Cerebellar cortex (tissue), 1 donor: ENCODE results near the gene DGKE.

Source experiments
- DNase-seq: peaks from one replicate; pipeline ENCODE4 v3.0.0-alpha.2; 2015; ENCODE audit warnings: low spot score

Gene DGKE

GRCh38 chr17:56815711-56816110 lies 18.2 kb upstream of the DGKE start:
- no peak for DNase-seq

DNA sequence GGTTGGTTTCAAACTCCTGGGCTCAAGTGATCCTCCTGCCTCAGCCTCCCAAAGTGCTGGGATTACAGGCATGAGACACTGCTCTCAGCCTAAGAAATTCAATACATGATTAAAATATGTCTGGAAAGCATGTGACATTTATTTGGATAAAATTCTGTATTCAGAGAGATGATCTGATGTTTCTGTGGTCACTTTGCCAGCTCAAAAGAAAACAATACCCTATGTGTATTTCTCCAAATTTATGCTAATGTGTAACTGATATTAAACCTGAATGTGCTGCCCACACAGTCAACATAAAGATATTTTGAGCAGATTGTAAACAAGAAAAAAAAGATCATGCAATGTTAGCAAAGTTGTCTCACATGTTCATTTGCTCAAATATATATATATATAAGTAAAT lies 16.9 kb upstream of the DGKE start:
- DNase-seq = no peak

GRCh38 chr17:56819030-56819429 lies 14.9 kb upstream of the DGKE start:
- DNase-seq = no peak

- peak; percentile 77 for DNase-seq
These were observed 14.4 kb upstream of the DGKE start for GRCh38 chr17:56819431-56820145.

DNA sequence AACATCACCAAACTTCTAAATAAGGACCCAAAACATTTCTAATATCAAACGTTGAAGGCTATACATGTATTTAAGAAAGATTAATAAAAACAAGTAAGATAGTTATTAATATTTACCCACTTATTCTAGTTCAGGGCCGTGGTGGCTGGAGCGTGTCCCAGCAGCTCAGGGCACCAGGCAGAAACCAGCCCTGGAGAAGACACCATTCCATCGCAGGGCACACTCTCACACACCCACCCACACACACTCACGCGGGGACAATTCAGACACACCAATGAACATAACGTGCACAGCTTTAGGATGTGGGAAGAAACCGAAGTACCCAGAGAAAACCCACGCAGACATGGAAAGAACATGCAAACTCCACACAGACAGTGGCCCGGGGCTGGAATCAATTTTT lies 13.7 kb upstream of the DGKE start:
- no peak for DNase-seq

GRCh38 chr17:56821847-56822534 lies 12.0 kb upstream of the DGKE start:
- DNase-seq = no peak

DNA sequence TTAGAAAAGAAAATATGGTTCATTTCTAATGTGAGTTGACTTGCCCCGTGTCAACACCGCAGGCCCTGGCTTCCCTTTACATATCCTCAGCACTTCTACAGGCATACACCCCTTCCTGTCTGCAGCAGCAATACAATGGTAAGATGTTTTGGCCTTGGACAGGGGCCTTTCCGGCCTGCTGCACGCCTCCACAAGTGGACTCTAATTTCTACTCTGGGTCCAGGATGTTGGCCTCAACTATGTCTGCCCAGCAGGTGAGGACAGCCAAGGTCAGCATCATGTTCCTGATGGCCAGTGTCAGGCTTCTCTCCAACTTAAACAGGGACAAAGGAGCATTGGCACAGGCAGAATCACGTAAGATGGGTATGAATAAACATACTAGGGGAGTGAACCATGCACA lies 11.2 kb upstream of the DGKE start:
- DNase-seq = no peak

- DNase-seq = no peak
These were observed 10.1 kb upstream of the DGKE start for GRCh38 chr17:56823848-56824247.

- no peak for DNase-seq
These were observed 9.4 kb upstream of the DGKE start for GRCh38 chr17:56824503-56824902.

DNA sequence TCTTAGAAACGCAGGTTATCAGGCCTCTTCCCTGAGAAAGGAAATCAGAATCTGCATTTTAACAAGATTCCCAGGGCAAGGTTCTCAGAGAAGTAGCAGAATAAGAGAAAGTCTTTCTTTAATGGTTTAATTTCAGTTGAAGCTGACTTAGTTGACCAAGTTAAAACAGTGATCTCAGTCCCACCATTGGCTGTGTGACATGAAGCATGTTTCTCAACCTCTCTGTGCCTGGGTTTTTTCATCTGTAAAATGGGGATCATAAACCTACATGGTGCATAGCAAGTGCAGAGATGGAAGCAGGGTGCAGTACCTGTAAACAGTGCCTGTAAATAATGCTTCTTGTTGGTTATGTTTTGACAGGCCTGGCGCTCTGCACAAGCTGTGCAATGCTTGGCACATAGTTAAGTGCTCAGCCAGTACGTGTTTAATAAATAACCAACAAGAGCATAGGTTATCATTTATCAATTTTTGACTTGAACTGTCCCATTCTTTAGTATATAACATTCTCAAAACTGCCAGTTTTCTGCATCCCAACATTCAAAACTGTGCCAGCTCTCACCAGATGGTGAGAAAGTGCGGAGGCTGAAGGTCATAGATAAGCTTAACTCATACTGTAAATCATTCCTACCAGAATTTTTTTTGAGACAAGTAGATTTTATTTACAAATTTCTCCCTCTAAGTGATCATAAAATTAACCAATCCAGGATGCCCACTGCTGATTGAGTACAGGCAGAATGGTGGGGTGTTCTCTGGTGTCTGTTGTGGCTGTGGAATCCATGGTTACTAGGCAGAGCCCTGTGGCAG lies 7.1 kb upstream of the DGKE start:
- DNase-seq = no peak

DNA sequence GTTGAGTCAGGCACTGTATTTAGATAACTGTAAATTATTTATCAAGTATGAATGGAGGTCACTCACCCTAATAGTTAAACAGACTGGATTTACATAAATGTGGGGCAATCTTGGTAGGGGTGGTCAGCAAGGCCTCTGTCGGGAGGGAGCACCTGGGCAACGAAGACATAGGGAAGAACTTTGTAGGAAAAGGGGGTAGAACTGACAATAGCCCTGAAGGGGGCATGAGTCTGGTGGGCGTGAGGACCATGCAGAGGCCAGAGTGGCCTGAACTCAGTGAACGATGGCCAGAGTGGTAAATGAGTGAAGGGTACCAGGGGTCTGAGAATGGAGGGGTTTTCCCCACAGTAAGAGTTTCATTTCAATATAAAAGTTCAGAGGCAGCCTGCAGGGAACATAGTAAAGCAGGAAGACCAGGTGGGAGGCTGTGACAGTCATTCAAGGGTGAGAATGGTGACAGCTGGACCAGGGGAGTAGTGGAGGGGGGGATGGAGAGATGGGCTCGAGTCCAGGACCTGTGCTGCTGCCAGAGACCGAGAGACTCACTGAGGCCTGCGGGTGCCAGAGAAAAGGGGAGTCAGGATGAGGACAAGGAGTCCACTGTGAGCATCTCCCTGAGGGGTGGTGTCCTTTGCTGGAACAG lies 3.1 kb upstream of the DGKE start:
- no peak for DNase-seq

- DNase-seq = no peak
These were observed 2.4 kb upstream of the DGKE start for GRCh38 chr17:56831369-56832095.

DNA sequence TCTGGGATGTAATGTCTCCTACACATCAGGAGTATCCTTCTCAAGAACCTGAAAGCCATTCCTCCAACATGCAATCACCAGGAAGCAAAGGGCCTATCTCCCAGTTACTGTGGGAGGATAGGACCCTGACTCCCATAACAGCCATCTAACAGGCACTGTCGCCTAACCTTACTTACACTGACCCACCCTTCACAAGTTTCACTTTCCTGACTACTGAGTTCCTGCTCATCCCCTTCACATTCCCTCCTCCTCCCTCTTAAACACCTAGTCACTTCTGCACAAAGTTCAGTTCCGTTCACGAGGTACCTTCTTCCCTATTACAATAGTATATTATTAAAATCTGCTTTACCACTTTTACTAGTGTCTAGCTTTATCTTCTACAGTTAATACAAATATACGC lies 1.5 kb upstream of the DGKE start:
- no peak for DNase-seq

DNA sequence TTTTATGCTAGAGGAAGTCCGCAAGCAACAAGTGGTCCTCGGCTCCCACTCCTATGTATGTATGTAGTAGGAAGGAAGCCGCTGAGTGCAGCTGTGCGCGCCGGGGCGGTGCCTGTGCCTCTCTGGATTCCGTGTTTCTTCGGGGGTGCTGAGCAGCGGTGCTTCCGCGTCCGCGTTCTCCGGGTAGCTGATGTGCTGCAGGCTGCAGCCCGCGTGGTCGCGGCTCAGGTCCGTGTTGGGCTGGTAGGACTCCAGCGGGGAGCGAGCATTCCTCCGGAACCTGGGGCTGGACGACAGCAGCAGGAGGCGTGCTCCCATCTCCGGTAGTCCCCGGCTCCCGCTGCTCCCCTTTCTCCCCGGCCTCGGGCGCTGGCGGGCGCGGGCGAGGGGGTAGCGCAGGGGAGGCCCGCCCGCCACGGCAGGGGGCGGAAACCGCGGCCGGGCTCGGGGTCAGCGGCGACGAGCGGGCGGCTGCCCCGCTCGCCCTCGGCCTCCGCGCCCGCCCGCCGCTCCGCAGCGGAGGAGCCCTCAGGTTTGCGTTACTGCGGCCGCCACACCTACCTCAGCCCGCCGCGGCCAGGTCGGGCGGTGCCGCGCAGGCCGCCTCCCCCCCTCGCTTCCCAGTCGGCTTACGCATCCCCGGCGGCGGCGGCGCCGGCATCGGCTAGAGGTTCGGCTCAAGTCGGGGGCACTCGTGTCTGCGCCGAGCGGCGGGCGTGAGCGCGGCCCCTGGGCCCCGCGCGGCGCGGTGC lies 718 bp upstream of the DGKE start:
- DNase-seq = peak; percentile 33

GRCh38 chr17:56834380-56835263 lies 671 bp downstream of the DGKE start:
- DNase-seq = peak; percentile 52

GRCh38 chr17:56835264-56835585 lies 1.3 kb downstream of the DGKE start:
- no peak for DNase-seq

- DNase-seq = no peak
These were observed 4.7 kb downstream of the DGKE start for GRCh38 chr17:56838687-56839086.

GRCh38 chr17:56842577-56842976 lies 8.6 kb downstream of the DGKE start:
- DNase-seq = no peak

DNA sequence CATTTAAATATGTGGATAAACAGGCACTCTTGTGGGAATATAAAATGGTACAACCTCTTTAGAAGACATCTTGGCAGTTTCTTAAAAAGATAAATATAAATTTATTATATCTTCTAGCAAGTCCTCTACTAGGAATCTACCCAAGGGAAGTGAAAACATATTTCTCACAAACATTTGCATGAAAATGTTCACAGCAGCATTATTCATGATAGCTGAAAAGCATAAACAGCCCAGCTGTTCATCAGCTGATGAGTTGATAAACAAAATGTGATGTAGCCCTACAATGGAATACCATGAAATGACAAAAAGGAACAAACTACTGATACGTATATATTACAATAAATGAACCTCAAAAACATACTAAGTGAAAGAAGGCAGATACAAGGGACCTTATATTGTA lies 12.0 kb downstream of the DGKE start:
- no peak for DNase-seq

DNA sequence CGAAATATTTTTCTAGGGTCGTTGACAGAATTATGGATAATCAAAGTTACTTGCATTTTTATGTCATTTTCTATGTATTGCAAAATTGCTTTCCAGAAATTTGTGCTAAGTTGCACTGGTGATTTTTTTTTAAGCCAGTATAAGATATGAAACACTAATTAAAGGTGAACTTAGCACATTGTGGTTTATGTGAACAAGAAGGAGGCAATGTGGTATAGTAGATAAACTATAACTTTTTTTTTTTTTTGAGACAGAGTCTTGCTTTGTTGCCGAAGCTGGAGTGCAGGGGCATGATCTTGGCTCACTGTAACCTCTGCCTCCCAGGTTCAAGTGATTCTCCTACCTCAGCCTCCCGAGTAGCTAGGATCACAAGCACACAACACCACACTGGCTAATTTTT lies 13.2 kb downstream of the DGKE start:
- no peak for DNase-seq
